ENCODE results near the gene DNAJC1. TPM values are rescaled to one million over a fixed set of nuclear protein-coding genes. Genes with fewer than 3 reads are reported as not detected.

DNAJC1 gene
- total RNA-seq, 2 experiments from 2014 or later: 16.8 to 19.3 TPM

- no peaks in the 10 kb centered on the region for H3K36me3 Mint-ChIP-seq (ENCODE audit: low read depth)
- POLR2A ChIA-PET: no interaction called here
- no peak for TF ChIP-seq CTCF (IDR thresholded peaks at IDR 0.05)
These were observed 44.3 kb upstream of the DNAJC1 start for GRCh38 chr10:22047812-22048211.

DNA sequence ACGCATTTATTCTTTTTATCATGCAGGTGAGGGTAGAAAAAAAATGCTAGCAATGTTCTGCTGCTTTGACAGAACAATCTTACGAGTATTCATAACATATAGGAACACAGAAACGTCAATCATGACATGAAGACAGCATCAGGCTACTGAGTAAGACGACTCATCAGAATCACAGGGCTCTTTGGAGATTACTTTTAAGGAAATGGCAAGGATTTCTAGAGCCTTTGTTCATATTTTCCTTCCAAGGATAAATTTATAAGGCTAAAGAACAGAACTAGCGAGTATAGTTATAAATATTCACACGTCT is 39.8 kb upstream of the DNAJC1 start:
- no peaks in the 10 kb centered on the region for H3K36me3 Mint-ChIP-seq (ENCODE audit: low read depth)
- CTCF ChIA-PET: no interaction called here
- H3K4me3 ChIP-seq (ENCODE audit: low read length): no peak overlapping the region
- H3K4me1 Mint-ChIP-seq (ENCODE audit: low read depth): no peaks in the 10 kb centered on the region
- H3K4me3 Mint-ChIP-seq: no peak overlapping the region
- H3K27ac Mint-ChIP-seq: no peak overlapping the region
- H3K27me3 ChIP-seq (ENCODE audit: control insufficient read depth in 1 of 2, insufficient read depth in 2 of 2, low read length in 2 of 2): peaks cover 3 to 10% of the 10 kb centered on the region in 2 experiments
- H3K4me1 ChIP-seq (ENCODE audit: insufficient read depth, low read length): no peaks in the 10 kb centered on the region
- peaks cover 25% of the 10 kb centered on the region for H3K27me3 Mint-ChIP-seq
- H3K27ac ChIP-seq (ENCODE audit: low read depth in 1 of 2, low read length in 2 of 2): no peak overlapping the region
- H3K36me3 ChIP-seq (ENCODE audit: insufficient read depth, low read length): no peaks in the 10 kb centered on the region
- POLR2A ChIA-PET: no interaction called here
- no peaks in the 10 kb centered on the region for H3K9me3 Mint-ChIP-seq
- no peak for TF ChIP-seq CTCF (IDR thresholded peaks at IDR 0.05)
- DNase-seq: no peak
- intact Hi-C loops (cut with DNase I, micrococcal nuclease): no loop called here
- H3K9me3 ChIP-seq (ENCODE audit: control insufficient read depth in 1 of 2, insufficient read depth in 1 of 2, low read length in 2 of 2): no peaks in the 10 kb centered on the region
- ATAC-seq (ENCODE audit: poor library complexity): no peak

More at GRCh38 chr10:22047812-22048211, 44.3 kb upstream of the DNAJC1 start:
- intact Hi-C loops (cut with DNase I, micrococcal nuclease): no loop called here
- Histone ChIP-seq H3K4me1 (ENCODE audit: insufficient read depth, low read length) (no peaks in the 10 kb centered on the region), H3K36me3 (ENCODE audit: insufficient read depth, low read length) (no peaks in the 10 kb centered on the region), H3K27me3 (ENCODE audit: control insufficient read depth in 1 of 2, insufficient read depth in 2 of 2, low read length in 2 of 2) (no peaks in the 10 kb centered on the region), H3K9me3 (ENCODE audit: control insufficient read depth in 1 of 2, insufficient read depth in 1 of 2, low read length in 2 of 2) (no peaks in the 10 kb centered on the region), H3K4me3 (ENCODE audit: low read length) (no peak overlapping the region), H3K27ac (ENCODE audit: low read depth in 1 of 2, low read length in 2 of 2) (no peak overlapping the region)
- DNase-seq (no peak), ATAC-seq (ENCODE audit: poor library complexity) (no peak)
- no peaks in the 10 kb centered on the region for H3K4me1 Mint-ChIP-seq (ENCODE audit: low read depth)
- no peaks in the 10 kb centered on the region for H3K9me3 Mint-ChIP-seq
- H3K27me3 Mint-ChIP-seq: no peaks in the 10 kb centered on the region
- H3K4me3 Mint-ChIP-seq: no peak overlapping the region
- CTCF ChIA-PET: no interaction called here
- H3K27ac Mint-ChIP-seq: no peak overlapping the region

- Histone ChIP-seq H3K4me3 (ENCODE audit: low read length) (no peak overlapping the region), H3K4me1 (ENCODE audit: insufficient read depth, low read length) (no peaks in the 10 kb centered on the region), H3K27me3 (ENCODE audit: control insufficient read depth in 1 of 2, insufficient read depth in 2 of 2, low read length in 2 of 2) (peaks cover 3 to 10% of the 10 kb centered on the region in 2 experiments), H3K27ac (ENCODE audit: low read depth in 1 of 2, low read length in 2 of 2) (no peak overlapping the region), H3K36me3 (ENCODE audit: insufficient read depth, low read length) (no peaks in the 10 kb centered on the region), H3K9me3 (ENCODE audit: control insufficient read depth in 1 of 2, insufficient read depth in 1 of 2, low read length in 2 of 2) (no peaks in the 10 kb centered on the region)
- no peaks in the 10 kb centered on the region for H3K36me3 Mint-ChIP-seq (ENCODE audit: low read depth)
- H3K27me3 Mint-ChIP-seq: peaks cover 31% of the 10 kb centered on the region
- intact Hi-C loops (cut with DNase I, micrococcal nuclease): no loop called here
- ChIA-PET CTCF (no interaction called here), POLR2A (no interaction called here)
- no peaks in the 10 kb centered on the region for H3K4me1 Mint-ChIP-seq (ENCODE audit: low read depth)
- H3K27ac Mint-ChIP-seq: no peak overlapping the region
- no peaks in the 10 kb centered on the region for H3K9me3 Mint-ChIP-seq
- ATAC-seq (ENCODE audit: poor library complexity) (no peak), DNase-seq (no peak)
- H3K4me3 Mint-ChIP-seq: no peak overlapping the region
- TF ChIP-seq CTCF (IDR thresholded peaks at IDR 0.05): no peak
These were observed 39.2 kb upstream of the DNAJC1 start for GRCh38 chr10:22042557-22043326.

Data from CD4-positive, alpha-beta T cell (primary cell).